ENCODE measurements around the gene C2orf68.

GRCh38 chr2:85596026-85596333, 15.9 kb downstream of the C2orf68 start:
- TF ChIP-seq CTCF (IDR thresholded peaks at IDR 0.05), result no peak
- no peak for TF ChIP-seq EP300 (IDR thresholded peaks at IDR 0.05)
- no peak for TF ChIP-seq POLR2A (IDR thresholded peaks at IDR 0.05)

All from gastroesophageal sphincter (tissue), 3 donors.